AG20443 (cell line): ENCODE measurements around the gene DDX24.
A peak's percentile ranks its signal among the peaks of the same experiment; 100 is the strongest.

Source experiments
- DNase-seq: peaks from one replicate; pipeline ENCODE4 v3.0.0; 2012; ENCODE audit warnings: low spot score, mixed read lengths

The DDX24 gene

GRCh38 chr14:94080621-94081385 lies at the start of gene DDX24, which contains the start of gene IFI27L1:
TSS of gene DDX24 (minus strand) at chr14:94081202. CDS start at chr14:94079742, 1,460 bp downstream.
TSS of gene IFI27L1 (plus strand) at chr14:94081310. CDS start at chr14:94096938, 15,628 bp downstream.
- peak; percentile 99 for DNase-seq

DNA sequence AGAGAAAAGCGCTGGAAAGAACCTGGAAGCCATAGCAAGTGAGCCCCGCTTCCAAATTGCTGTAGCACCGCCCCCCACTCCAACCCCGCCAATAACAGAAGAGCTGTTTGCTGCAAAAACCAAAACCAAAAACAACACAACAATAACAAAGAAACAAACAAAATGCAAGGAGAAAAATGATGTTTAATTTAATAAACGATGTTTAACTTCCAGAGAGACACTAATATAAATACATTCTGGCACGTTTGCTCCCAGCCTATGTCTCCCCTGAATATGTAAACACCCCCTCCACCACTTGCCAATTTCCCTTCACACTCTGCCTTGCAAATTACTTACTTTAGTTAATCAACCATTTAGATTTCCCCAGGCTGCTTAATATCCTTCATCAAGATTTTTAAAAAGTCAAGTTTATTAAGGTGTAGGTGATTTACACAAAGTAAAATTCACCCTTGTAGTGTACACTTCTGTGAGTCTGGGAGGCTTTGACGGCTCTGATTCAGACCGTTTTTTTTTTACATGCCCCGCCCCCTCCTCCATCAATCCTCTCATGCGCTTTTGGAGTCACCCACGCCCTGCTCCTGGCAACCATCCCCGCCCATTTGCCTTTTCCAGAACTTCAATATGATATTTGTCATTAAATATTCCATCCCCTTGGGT lies 48.9 kb upstream of the DDX24 start:
- peak; percentile 67 for DNase-seq

DNA sequence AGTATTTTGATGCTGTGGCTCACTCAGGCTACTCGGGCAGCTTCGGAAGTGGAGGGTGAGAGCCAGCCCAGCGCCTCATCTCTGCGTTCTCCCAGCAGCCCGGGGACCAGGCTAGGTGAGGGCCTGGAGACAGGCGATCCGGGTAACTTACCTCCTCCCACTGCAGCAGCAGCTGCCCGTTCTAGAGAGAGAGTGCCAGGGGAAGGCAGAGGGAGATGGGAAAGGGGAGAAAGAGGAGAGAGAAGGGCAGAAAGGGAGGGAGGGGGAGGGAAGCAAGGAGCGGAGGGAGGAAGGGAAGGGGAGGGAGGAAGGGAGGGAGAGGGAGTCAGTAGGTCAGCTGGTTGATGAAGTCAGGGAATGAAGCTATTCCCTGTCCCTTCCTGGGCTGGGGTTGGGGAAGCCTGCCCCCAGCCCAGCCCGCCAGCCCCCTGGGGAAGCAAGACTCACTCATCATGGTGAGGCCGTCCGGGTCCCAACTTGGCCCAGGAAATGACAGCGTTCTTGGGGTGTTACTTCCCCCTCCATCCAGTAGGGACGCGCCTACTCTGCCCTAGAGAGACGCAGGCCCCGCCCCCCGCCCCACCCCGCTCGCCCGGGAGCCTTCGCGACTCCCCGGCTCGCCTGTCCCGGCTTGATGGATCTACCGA lies 48.2 kb upstream of the DDX24 start, which contains the start of gene IFI27L2:
TSS of gene IFI27L2 (minus strand) at position 494 of the 647 bp plus-strand sequence. CDS start at position 454, 40 bp downstream.
- DNase-seq, result peak; percentile 95

DNA sequence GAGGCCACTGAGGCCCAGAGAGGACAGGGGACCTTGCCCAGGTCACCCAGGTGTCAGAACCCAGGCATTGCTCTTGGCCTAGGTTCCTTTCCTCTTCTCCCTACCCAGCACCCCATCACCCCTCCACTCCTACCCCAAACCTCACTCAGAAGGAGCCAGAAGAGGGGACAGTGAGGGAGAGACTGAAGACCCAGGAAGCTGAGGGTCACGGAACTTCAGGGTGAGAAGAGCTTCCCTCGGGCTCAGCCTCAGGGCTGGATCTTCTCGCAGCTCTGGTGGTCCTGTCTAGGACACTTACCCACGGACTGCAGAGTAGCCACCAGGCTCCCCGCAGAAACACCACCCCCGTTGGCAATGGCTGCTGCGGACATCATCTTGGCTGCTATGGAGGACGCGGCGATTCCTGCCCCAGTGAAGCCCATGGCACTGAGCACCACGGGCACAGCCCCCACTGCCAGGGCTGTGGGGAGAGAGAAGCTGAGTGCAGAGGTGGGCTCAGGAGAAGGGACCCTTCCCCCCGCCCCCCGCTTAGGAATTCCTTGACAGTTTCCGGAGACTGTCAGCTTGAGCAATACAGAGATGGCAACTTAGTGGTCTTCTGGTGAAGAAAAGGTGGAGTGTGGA lies 47.3 kb upstream of the DDX24 start:
- no peak for DNase-seq

DNA sequence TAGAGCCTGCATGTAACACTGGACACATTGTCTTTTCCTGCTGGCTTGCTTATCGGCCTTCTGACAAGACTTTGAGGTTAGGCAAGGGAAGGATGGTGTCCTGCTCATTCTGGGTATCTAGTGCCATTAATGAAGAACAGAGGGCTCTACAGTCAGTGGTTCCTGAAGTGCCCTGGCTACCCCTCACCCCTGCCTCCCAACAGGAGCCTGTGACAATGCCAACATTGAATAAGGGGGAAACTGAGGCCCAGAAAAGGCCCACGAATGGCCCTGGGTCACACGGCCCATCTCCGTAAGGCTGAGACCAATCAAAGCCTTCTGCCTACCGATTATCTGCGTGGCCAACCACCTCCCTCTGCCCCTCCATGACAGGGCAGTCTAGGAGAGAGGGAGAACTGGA lies 46.3 kb upstream of the DDX24 start:
- DNase-seq, result no peak

DNA sequence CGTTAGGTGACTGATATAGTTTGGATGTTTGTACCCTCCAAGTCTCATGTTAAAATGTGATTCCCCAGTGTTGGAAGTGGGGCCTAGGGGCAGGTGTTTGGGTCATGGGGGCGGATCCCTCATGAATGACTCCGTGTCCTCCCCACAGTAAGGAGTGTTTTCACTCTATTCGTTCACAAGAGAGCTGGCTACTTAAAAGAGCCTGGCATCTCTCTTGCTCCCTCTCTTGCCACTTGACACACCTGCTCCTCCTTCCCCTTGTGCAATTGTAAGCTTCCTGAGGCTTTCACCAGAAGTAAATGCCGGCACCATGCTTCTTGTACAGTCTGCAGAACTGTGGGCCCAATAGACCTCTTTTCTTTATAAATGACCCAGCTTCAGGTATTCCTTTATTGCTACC lies 45.8 kb upstream of the DDX24 start:
- no peak for DNase-seq

GRCh38 chr14:94126419-94126677 lies 45.3 kb upstream of the DDX24 start:
- no peak for DNase-seq

- DNase-seq, result no peak
Observed at GRCh38 chr14:94125659-94126418, 44.8 kb upstream of the DDX24 start.

DNA sequence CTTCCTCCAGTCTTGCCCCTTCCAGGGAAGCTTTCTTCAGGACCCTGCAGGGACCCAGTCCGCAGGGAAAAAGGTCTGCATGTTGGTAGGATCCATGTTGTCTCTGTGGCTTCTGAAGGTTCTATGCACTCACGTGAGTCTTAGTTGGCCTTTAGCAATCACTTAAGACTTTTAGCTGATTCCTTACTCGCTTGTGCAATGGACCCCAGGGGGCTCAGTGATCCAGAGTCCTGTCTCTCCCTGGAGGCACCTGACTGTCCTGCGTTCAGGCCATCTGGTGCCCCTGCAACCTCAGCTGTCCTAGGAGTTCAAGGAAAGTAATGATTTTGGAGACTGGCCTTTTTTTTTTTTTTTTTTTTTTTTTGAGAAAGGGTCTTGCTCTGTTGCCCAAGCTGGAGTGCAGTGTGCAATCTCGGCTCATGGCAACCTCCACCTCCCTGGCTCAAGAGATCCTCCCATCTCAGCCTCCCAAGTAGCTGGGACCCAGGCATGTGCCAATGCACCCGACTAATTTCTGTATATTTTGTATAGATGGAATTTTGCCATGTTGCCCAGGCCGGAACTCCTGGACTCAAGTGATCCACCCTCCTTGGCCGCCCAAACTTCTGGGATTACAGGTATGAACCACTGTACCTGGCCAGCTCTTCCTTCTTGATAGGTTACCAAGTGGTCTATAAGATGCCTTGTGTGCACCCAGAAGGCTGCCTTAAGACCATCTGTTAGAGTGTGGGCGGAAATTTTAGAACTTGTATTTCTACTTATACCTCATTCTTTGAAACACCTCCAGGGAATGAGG lies 43.8 kb upstream of the DDX24 start:
- DNase-seq, result no peak

DNA sequence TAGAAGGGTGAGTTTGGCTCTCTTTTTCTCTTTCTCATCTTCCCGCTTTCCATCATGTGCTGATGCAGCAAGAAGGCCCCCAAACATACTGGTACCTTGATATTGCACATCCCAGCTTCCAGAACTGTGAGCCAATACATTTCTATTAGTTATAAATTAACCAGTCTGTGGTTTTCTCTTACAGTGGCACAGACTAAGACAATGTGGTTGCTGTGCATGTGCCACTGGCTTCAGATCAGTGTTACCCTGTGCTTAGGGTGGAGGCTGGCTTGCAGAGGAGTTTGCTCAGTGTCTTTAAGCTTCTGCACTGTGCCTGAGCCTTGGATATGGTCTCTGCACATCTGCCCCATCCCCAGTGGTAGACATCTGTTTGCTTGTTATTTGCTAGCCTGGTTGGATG lies 42.9 kb upstream of the DDX24 start:
- no peak for DNase-seq

DNA sequence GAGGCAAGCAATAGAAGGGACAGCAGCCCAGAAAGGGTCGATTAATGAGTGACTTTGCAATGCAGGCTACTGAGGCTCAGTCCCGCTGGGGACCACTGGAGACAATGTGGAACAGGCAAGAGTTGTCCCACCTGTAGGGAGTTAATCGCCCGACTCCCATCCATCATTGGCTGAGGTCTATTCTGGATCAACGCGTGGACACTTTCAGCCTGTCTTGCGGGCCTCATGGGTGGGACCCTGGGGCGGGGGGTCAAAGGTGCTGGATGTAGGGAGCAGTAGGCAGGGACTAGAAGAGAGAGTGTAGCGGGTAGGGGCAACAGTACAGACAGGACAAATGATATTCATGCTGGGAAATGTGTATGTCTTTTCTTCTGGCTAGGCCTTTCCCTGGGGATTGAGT lies 42.3 kb upstream of the DDX24 start:
- no peak for DNase-seq

- no peak for DNase-seq
Observed at GRCh38 chr14:94122438-94122837, 41.4 kb upstream of the DDX24 start.

- DNase-seq, result no peak
Observed at GRCh38 chr14:94121485-94121884, 40.5 kb upstream of the DDX24 start.

DNA sequence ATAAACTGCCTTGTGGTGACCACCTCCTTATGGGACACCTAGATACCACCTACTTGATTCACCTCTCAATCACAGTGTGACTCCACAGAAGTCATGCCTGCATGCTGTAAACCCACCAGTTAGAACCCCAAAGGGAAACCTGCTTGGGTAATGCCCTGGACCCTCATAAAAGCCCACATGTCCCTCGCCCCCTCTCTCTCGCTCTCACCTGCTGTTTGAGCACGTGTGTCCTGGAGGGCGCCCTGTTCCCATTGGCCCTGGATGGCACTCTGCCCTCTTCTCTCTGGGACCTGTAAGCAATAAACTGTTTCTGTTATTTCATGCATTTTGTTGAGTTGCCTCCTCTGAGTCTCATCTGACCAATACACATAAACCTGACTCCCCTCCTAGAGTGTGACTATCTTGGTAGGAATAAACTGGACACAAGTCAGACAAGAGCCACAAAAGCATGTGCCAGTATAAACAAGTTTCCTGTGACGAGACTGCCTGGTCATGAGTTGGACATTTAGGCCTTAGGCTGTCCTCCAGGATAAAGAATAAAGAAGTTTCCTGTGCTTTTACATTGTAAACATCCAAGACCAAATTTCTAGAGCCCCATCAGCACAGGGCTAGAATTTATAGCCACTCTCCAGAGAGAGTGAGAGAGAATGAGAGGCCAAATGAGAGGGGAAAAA lies 39.8 kb upstream of the DDX24 start:
- DNase-seq, result peak; percentile 51

GRCh38 chr14:94119071-94119470 lies 38.1 kb upstream of the DDX24 start:
- DNase-seq, result no peak

DNA sequence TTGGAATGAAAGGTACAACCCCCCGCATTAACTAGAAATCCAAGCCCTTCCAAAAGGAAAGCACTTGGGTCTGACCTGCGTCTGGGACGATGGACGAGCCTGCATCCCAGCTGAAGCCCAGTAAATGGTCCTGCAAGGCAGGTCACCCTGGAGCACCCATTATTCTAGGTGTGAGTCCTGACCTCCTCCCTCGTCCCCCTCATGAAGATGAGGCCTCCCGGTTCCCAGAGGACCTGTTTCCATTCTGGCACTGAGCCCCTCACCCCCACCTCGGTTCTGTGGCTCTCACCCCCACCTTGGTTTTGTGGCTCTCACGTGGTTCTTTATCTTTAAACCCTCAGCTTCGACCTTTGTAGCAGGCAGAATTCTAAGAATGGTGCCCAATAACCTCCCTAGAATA lies 36.9 kb upstream of the DDX24 start:
- DNase-seq, result no peak

DNA sequence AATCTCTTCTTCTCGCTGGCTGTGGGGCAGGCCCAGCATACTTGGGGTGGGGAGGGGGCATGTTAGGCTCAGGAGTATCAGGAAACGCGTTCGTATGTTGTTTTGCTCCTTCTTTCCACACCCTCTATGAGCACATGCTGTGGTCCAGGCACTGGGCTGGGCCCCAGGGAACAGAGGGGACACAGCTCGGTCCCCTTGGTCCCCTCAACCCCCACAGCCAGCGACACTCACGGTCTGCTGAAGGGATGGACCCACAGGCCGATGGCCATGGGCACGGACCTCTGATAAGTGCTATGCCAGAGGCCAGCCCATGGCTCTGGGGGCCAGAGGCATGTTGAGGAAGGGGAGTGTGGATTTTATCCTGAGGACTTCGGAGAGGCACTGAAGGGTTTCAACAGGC lies 35.7 kb upstream of the DDX24 start:
- no peak for DNase-seq

DNA sequence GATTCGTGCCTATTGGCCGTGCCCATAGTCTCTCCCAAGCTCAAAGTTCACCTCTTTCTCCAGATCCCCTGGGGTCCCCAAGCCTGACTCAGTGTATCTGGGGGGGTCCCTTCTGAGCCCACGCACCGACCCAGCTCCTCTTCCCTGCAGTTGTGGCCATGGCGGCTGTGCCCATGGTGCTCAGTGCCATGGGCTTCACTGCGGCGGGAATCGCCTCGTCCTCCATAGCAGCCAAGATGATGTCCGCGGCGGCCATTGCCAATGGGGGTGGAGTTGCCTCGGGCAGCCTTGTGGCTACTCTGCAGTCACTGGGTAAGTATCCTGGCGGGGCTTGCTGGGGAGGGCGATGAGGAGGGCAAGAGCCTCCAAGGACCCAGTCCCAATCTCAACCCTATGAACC lies 34.6 kb upstream of the DDX24 start:
- DNase-seq, result no peak

GRCh38 chr14:94115058-94115591 lies 34.1 kb upstream of the DDX24 start:
- peak; percentile 31 for DNase-seq

- DNase-seq, result no peak
Observed at GRCh38 chr14:94114589-94115057, 33.6 kb upstream of the DDX24 start.
